H1 (cell line): ENCODE data around the gene LANCL2.

Experiments used
- EZH2 ChIP-seq: fragments of 200-600 bp; sonication (generic); IDR thresholded peaks from 2 replicates; pipeline ENCODE4 v1.7.1; 2012; ENCODE audit warnings: low read depth, mild to moderate bottlenecking, moderate library complexity, low read length, inconsistent platforms; ENCODE audit not compliant: severe bottlenecking
- JUN ChIP-seq: IDR thresholded peaks from 2 replicates; pipeline ENCODE4 v1.6.1; 2011; ENCODE audit warnings: low read depth, mild to moderate bottlenecking, improper control_type of control experiment, low read length
- JUND ChIP-seq: IDR thresholded peaks from 2 replicates; pipeline ENCODE4 v1.6.1; 2011; ENCODE audit warnings: mild to moderate bottlenecking, improper control_type of control experiment, low read length
- POLR2A ChIP-seq, 2 experiments: IDR thresholded peaks; 1 replicate in 1 of 2; 2 replicates in 1 of 2; pipeline ENCODE4 v1.6.1; 2011; ENCODE audit warnings: low read depth in 2 of 2, low read length in 2 of 2, mild to moderate bottlenecking in 2 of 2; ENCODE audit errors: control extremely low read depth in 1 of 2
- RAD21 ChIP-seq, 2 experiments: IDR thresholded peaks in 1 of 2; conservative IDR thresholded peaks in 1 of 2; 2 replicates each; pipeline ENCODE4 v1.6.1; 2011; ENCODE audit warnings: low read depth in 2 of 2, low read length in 2 of 2, improper control_type of control experiment in 1 of 2, inconsistent platforms in 1 of 2, mild to moderate bottlenecking in 1 of 2, moderate library complexity in 1 of 2
- TAF7 ChIP-seq: optimal IDR thresholded peaks from 2 replicates; pipeline ENCODE3; 2011; ENCODE audit warnings: low read depth, mild to moderate bottlenecking, inconsistent platforms, low read length, moderate library complexity, borderline replicate concordance
- TF ChIP-seq, protein P1 (sequence below), 3 experiments: IDR thresholded peaks; 1 replicate in 2 of 3; 2 replicates in 1 of 3; pipeline versions ENCODE4 v1.5.1 to v1.6.1; 2011; ENCODE audit warnings: low read length in 3 of 3, mild to moderate bottlenecking in 3 of 3, inconsistent platforms in 2 of 3, low read depth in 1 of 3, moderate library complexity in 1 of 3; ENCODE audit not compliant: insufficient read depth in 1 of 3; ENCODE audit errors: control extremely low read depth in 1 of 3

DNA sequence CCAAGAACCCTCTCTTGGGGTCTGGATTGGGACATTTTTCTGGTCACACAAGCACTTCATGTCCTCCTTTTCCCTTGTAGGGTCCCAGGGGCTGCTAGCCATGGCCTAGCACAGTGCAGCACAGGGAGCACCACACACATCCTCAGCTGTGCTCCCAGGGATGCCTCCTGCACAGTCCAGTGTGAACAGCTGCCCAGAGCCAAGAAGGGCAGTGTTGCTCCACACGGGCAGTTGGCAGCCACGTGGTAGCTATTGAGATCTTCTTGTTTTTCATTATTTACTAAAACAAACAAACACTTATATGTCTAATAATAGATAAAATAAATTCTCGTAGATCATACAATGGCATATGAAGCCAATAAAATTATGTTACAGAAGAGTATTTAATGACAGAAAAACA lies 13.9 kb upstream of the LANCL2 start:
- TF ChIP-seq, protein P1, sequence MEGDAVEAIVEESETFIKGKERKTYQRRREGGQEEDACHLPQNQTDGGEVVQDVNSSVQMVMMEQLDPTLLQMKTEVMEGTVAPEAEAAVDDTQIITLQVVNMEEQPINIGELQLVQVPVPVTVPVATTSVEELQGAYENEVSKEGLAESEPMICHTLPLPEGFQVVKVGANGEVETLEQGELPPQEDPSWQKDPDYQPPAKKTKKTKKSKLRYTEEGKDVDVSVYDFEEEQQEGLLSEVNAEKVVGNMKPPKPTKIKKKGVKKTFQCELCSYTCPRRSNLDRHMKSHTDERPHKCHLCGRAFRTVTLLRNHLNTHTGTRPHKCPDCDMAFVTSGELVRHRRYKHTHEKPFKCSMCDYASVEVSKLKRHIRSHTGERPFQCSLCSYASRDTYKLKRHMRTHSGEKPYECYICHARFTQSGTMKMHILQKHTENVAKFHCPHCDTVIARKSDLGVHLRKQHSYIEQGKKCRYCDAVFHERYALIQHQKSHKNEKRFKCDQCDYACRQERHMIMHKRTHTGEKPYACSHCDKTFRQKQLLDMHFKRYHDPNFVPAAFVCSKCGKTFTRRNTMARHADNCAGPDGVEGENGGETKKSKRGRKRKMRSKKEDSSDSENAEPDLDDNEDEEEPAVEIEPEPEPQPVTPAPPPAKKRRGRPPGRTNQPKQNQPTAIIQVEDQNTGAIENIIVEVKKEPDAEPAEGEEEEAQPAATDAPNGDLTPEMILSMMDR (IDR thresholded peaks at IDR 0.05; ENCODE audit: control extremely low read depth in 1 of 3, insufficient read depth in 1 of 3, low read depth in 1 of 3, low read length in 3 of 3) = no peak
- TF ChIP-seq JUND = no peak
- no peak for TF ChIP-seq TAF7
- TF ChIP-seq EZH2 = no peak
- no peak for TF ChIP-seq JUN
- TF ChIP-seq RAD21 (IDR thresholded peaks at IDR 0.05 in 1 of 2, conservative IDR thresholded peaks at IDR 0.05 in 1 of 2; ENCODE audit: low read depth in 2 of 2, low read length in 2 of 2) = no peak
- no peak for TF ChIP-seq POLR2A (IDR thresholded peaks at IDR 0.05; ENCODE audit: control extremely low read depth in 1 of 2, low read depth in 2 of 2, low read length in 2 of 2)
